GM12878 (cell line): ENCODE results near the gene RIPOR1. TPM values are rescaled to one million over a fixed set of nuclear protein-coding genes. Genes with fewer than 3 reads are reported as not detected.

ENCODE experiments used
- ATAC-seq: fragments of 200-7000 bp; cut with Tn5 transposase; 3 replicates; pipeline ENCODE4 v1.9.1; 2020; ENCODE audit warnings: mild to moderate bottlenecking, moderate library complexity
- BruUV-seq: library from RNA; stranded (reverse); fragments of 400-500 nt; replicated peaks from 2 replicates; lab custom pipeline; 2021; lab: Mats Ljungman, UMichigan
- CTCF ChIA-PET: fragments of 300-600 bp; sonication (Branson Sonifier 250); formaldehyde crosslinking; extraction: SDS; loops from one replicate; lab custom pipeline; 2021; ENCODE audit warnings: inconsistent platforms; lab: Yijun Ruan, JAX
- POLR2A ChIA-PET: fragments of 350-600 bp; formaldehyde crosslinking; extraction: SDS; loops from one replicate; lab custom pipeline; 2021; ENCODE audit warnings: inconsistent platforms; lab: Charles Lee
- RAD21 ChIA-PET: fragments of 300-600 bp; sonication (Branson Sonifier 250); formaldehyde crosslinking; loops from one replicate; lab custom pipeline; 2023; ENCODE audit warnings: antibody characterized with exemption; ENCODE audit not compliant: unreplicated experiment; lab: Charles Lee
- SMC1A ChIA-PET: fragments of 300-600 bp; sonication (Branson Sonifier 250); formaldehyde crosslinking; loops from one replicate; lab custom pipeline; 2023; ENCODE audit not compliant: unreplicated experiment, uncharacterized antibody; lab: Charles Lee
- DNase-seq: peaks from one replicate; pipeline ENCODE4 v3.0.0-alpha.2; 2011; ENCODE audit warnings: low read depth, low spot score
- FAIRE-seq: peaks from 3 replicates; lab custom pipeline; 2011; peaks lifted over from hg19 to GRCh38; lab: Jason Lieb, UNC
- H2AFZ ChIP-seq: 2 replicates; pipeline ENCODE4 v1.6.0; 2011; ENCODE audit warnings: low read depth, low read length, control low read depth; ENCODE audit not compliant: control insufficient read depth
- H3K27ac ChIP-seq: 2 replicates; pipeline ENCODE4 v1.5.1; 2011; ENCODE audit warnings: control low read depth; ENCODE audit not compliant: control insufficient read depth, insufficient read depth
- H3K27me3 ChIP-seq, 2 experiments: replicated peaks in 1 of 2; 2 replicates each; pipeline versions ENCODE4 v1.6.0 to v1.6.1; 2011; ENCODE audit warnings: low read length in 1 of 2; ENCODE audit not compliant: control insufficient read depth in 2 of 2, insufficient read depth in 2 of 2
- H3K36me3 ChIP-seq, 2 experiments: 2 replicates each; pipeline ENCODE4 v1.5.1; 2011; ENCODE audit warnings: low read length in 1 of 2; ENCODE audit not compliant: control insufficient read depth in 2 of 2, insufficient read depth in 2 of 2
- H3K4me1 ChIP-seq: 2 replicates; pipeline ENCODE4 v1.6.1; 2011; ENCODE audit warnings: mild to moderate bottlenecking, low read length, moderate library complexity, mixed read lengths; ENCODE audit not compliant: control insufficient read depth, insufficient read depth
- H3K4me2 ChIP-seq: 2 replicates; pipeline ENCODE4 v1.6.0; 2011; ENCODE audit warnings: control low read depth; ENCODE audit not compliant: control insufficient read depth, insufficient read depth
- H3K4me3 ChIP-seq: fragments of 200-600 bp; sonication (generic); 2 replicates; pipeline ENCODE4 v1.5.1; 2016
- H3K79me2 ChIP-seq: 2 replicates; pipeline ENCODE4 v1.6.0; 2011; ENCODE audit warnings: low read length; ENCODE audit not compliant: control insufficient read depth, insufficient read depth
- H3K9ac ChIP-seq: 2 replicates; pipeline ENCODE4 v1.8.0; 2011; ENCODE audit warnings: low read length, control low read depth, mixed read lengths; ENCODE audit not compliant: control insufficient read depth, insufficient read depth
- H3K9me3 ChIP-seq: replicated peaks from 3 replicates; pipeline ENCODE4 v1.5.1; 2011; ENCODE audit warnings: mild to moderate bottlenecking, low read length; ENCODE audit not compliant: control insufficient read depth, insufficient read depth
- H4K20me1 ChIP-seq: 2 replicates; pipeline ENCODE4 v1.6.0; 2011; ENCODE audit not compliant: control insufficient read depth, insufficient read depth
- CHD4 ChIP-seq: fragments of 200-600 bp; sonication (generic); IDR thresholded peaks from 2 replicates; pipeline ENCODE4 v1.6.1; 2016; ENCODE audit warnings: mild to moderate bottlenecking
- CREB1 ChIP-seq: IDR thresholded peaks from 2 replicates; pipeline ENCODE4 v1.6.1; 2012; ENCODE audit warnings: low read depth, mild to moderate bottlenecking, inconsistent platforms
- EED ChIP-seq: sonication (generic); IDR thresholded peaks from 2 replicates; pipeline ENCODE4 v1.6.1; 2016; ENCODE audit warnings: antibody characterized with exemption, low read depth
- FOXM1 ChIP-seq: IDR thresholded peaks from 2 replicates; pipeline ENCODE4 v1.6.1; 2012; ENCODE audit warnings: low read depth, mild to moderate bottlenecking, inconsistent platforms, low read length, moderate library complexity
- IKZF2 ChIP-seq, 2 experiments: fragments of 450-650 bp; IDR thresholded peaks; 2 replicates each; pipeline ENCODE4 v1.6.1; 2017; ENCODE audit warnings: mild to moderate bottlenecking in 2 of 2, moderate library complexity in 2 of 2
- IRF4 ChIP-seq: IDR thresholded peaks from 2 replicates; pipeline ENCODE4 v1.6.1; 2011; ENCODE audit warnings: low read depth, low read length
- JUND ChIP-seq: IDR thresholded peaks from 2 replicates; pipeline ENCODE4 v1.6.1; 2012; ENCODE audit warnings: low read depth, mild to moderate bottlenecking, low read length, improper control_type of control experiment, moderate library complexity
- MTA2 ChIP-seq: fragments of 450-650 bp; IDR thresholded peaks from 2 replicates; pipeline ENCODE4 v1.6.1; 2016; ENCODE audit warnings: low read depth, mild to moderate bottlenecking, moderate library complexity
- MYB ChIP-seq: fragments of 150-350 bp; IDR thresholded peaks from 2 replicates; pipeline ENCODE4 v1.6.1; 2014; ENCODE audit warnings: mild to moderate bottlenecking, low read depth, low read length, borderline replicate concordance
- POLR2AphosphoS5 ChIP-seq: IDR thresholded peaks from 2 replicates; pipeline ENCODE4 v1.6.1; 2011; ENCODE audit warnings: mild to moderate bottlenecking, low read length, inconsistent platforms
- RELA ChIP-seq: fragments of 450-650 bp; IDR thresholded peaks from 2 replicates; pipeline ENCODE4 v1.8.0; 2014; ENCODE audit warnings: borderline replicate concordance; ENCODE audit not compliant: partially characterized antibody
- SRF ChIP-seq, 2 experiments: IDR thresholded peaks; 2 replicates each; pipeline ENCODE4 v1.6.1; 2011; ENCODE audit warnings: low read depth in 2 of 2, low read length in 2 of 2, mild to moderate bottlenecking in 1 of 2, moderate library complexity in 1 of 2
- TAF1 ChIP-seq: IDR thresholded peaks from 2 replicates; pipeline ENCODE4 v1.6.1; 2011; ENCODE audit warnings: mild to moderate bottlenecking, low read depth, low read length, borderline replicate concordance
- YY1 ChIP-seq: IDR thresholded peaks from 2 replicates; pipeline ENCODE4 v1.6.1; 2011; ENCODE audit warnings: low read depth, mild to moderate bottlenecking, low read length
- ZNF384 ChIP-seq: IDR thresholded peaks from 2 replicates; pipeline ENCODE4 v1.6.1; 2012; ENCODE audit warnings: low read depth, mild to moderate bottlenecking, low read length, improper control_type of control experiment, borderline replicate concordance
- WGBS: methylation state at CpG from one replicate; pipeline ENCODE4 v1.1.6; 2016; ENCODE audit warnings: low lambda C conversion rate; ENCODE audit not compliant: insufficient replicate concordance, insufficient coverage; ENCODE audit errors: missing lambda C conversion rate; 5-methylcytosine and 5-hydroxymethylcytosine counted together
- in situ Hi-C: fragments of 300-500 bp; cut with MboI; formaldehyde crosslinking; loops from 9 replicates; pipeline ENCODE4 v1.14.3; 2018; ENCODE audit warnings: mixed read lengths
- intact Hi-C: fragments of 100-400 bp; cut with micrococcal nuclease; formaldehyde crosslinking; loops from one replicate; pipeline ENCODE4 v1.14.2; 2022; ENCODE audit not compliant: unreplicated experiment
- polyA plus RNA-seq, 11 experiments: library from polyadenylated mRNA; depleted of rRNA in 4 of 11; unstranded in 6 of 11; stranded (reverse) in 5 of 11; fragments of >200 nt; fragmentation: Nextera tagmentation in 4 of 11; fragmentation: Illumina TruSeq in 1 of 11; extraction: Ambion mirVana in 4 of 11; extraction: Trizol in 1 of 11; gene quantifications; 1 replicate in 1 of 11; 2 replicates in 10 of 11; pipeline versions ENCODE4 v1.2.1 to v1.2.3, GENCODE V29; 2011 to 2016; ENCODE audit warnings: inconsistent platforms in 2 of 11, missing spikeins in 2 of 11, low read depth in 1 of 11
- total RNA-seq, 4 experiments: library from RNA; depleted of rRNA in 3 of 4; stranded (reverse); fragments of >200 nt in 3 of 4; fragmentation: Illumina TruSeq in 1 of 4; extraction: Trizol in 1 of 4; gene quantifications; 2 replicates each; pipeline versions ENCODE4 v1.2.1 to v1.2.3, GENCODE V29; 2013 to 2021
- TF ChIP-seq, protein P1 (sequence below): fragments of 450-650 bp; IDR thresholded peaks from 2 replicates; pipeline ENCODE4 v1.6.1; 2017; ENCODE audit warnings: borderline replicate concordance
- TF ChIP-seq, protein P2 (sequence below), 3 experiments: IDR thresholded peaks in 2 of 3; conservative IDR thresholded peaks in 1 of 3; 2 replicates each; pipeline ENCODE4 v1.5.1; 2011; ENCODE audit warnings: low read depth in 3 of 3, low read length in 3 of 3, mild to moderate bottlenecking in 3 of 3, control low read depth in 2 of 3, moderate library complexity in 2 of 3, inconsistent platforms in 1 of 3, mixed read lengths in 1 of 3; ENCODE audit not compliant: control insufficient read depth in 2 of 3, insufficient read depth in 1 of 3; ENCODE audit errors: extremely low read depth in 1 of 3
- TF ChIP-seq, protein P3 (sequence below): fragments of 450-650 bp; IDR thresholded peaks from 2 replicates; pipeline ENCODE4 v1.6.1; 2016; ENCODE audit warnings: mild to moderate bottlenecking

The RIPOR1 gene
- total and polyA plus RNA-seq, 10 of the 15 experiments (the other 5 are each of a cell fraction or from before 2014, with no cell fraction given), result 0.13 to 28.5 (median 7.0) TPM

DNA sequence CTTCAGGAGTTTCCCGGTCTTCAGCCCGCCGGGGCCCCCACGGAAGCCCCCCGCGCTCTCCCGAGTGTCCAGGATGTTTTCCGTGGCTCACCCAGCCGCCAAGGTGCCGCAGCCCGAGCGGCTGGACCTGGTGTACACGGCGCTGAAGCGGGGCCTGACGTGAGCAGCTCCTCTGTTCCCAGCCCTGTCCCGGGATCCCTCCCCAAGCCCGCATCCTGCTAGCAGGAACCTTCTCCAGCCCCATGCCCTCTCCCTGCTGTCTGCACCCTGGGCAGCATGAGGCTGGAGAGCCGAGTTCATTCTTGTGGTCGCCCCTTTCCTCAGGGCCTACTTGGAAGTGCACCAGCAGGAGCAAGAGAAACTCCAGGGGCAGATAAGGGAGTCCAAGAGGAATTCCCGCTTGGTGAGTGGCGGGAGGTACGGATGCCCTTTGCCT, 10.1 kb downstream of the RIPOR1 start:
- peaks cover 0 to 2% of the 10 kb centered on the region in 2 experiments; a peak in 1 of 4 replicates for H3K27me3 ChIP-seq
- FAIRE-seq (no peak), DNase-seq (no peak), ATAC-seq (no peak)
- H3K9ac ChIP-seq, result peak overlapping the region; percentile 56; the same call in 1 of the 2 replicates
- in situ Hi-C loops, result no loop called here
- no peak overlapping the region for H2AFZ ChIP-seq
- no peaks in the 10 kb centered on the region for H3K9me3 ChIP-seq
- H3K4me2 ChIP-seq, result peak overlapping the region; percentile 86
- 81% methylated on average over 23 of the region's 23 CpGs for WGBS
- CTCF ChIA-PET, result interaction anchor here (1.1 to 11.3 kb wide), 2 partner anchors 17 to 268 kb away, joined by 3 to 131 read pairs; partner anchors contain the start of genes RANBP10 and TSNAXIP1
- H3K4me3 ChIP-seq, result peak overlapping the region; percentile 83; the same call in 1 of the 2 replicates
- no peak overlapping the region for H3K27ac ChIP-seq
- peaks cover 4% of the 10 kb centered on the region for H3K4me1 ChIP-seq
- intact Hi-C loops, result no loop called here
- RAD21 ChIA-PET, result no interaction called here
- peaks cover 3 to 11% of the 10 kb centered on the region in 2 experiments; a peak in 3 of 4 replicates for H3K36me3 ChIP-seq
- POLR2A ChIA-PET, result no interaction called here
- peaks cover 4% of the 10 kb centered on the region for H4K20me1 ChIP-seq
- BruUV-seq, result no TSS peak
- SMC1A ChIA-PET, result interaction anchor here (1.9 kb wide), 1 partner anchor 16 kb away, joined by 5 read pairs; no protein-coding TSS in a partner anchor
- H3K79me2 ChIP-seq, result no peaks in the 10 kb centered on the region
- TF ChIP-seq YY1 (no peak), SRF (IDR thresholded peaks at IDR 0.05; ENCODE audit: low read depth in 2 of 2, low read length in 2 of 2) (no peak), ZNF384 (no peak), MTA2 (no peak), RELA (no peak), CREB1 (no peak), POLR2AphosphoS5 (no peak), IKZF2 (IDR thresholded peaks at IDR 0.05) (no peak), MYB (no peak), TAF1 (no peak), EED (no peak), CHD4 (no peak), FOXM1 (no peak), IRF4 (no peak), JUND (no peak)
- TF ChIP-seq, protein P1, sequence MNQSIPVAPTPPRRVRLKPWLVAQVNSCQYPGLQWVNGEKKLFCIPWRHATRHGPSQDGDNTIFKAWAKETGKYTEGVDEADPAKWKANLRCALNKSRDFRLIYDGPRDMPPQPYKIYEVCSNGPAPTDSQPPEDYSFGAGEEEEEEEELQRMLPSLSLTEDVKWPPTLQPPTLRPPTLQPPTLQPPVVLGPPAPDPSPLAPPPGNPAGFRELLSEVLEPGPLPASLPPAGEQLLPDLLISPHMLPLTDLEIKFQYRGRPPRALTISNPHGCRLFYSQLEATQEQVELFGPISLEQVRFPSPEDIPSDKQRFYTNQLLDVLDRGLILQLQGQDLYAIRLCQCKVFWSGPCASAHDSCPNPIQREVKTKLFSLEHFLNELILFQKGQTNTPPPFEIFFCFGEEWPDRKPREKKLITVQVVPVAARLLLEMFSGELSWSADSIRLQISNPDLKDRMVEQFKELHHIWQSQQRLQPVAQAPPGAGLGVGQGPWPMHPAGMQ, result no peak
- TF ChIP-seq, protein P2, sequence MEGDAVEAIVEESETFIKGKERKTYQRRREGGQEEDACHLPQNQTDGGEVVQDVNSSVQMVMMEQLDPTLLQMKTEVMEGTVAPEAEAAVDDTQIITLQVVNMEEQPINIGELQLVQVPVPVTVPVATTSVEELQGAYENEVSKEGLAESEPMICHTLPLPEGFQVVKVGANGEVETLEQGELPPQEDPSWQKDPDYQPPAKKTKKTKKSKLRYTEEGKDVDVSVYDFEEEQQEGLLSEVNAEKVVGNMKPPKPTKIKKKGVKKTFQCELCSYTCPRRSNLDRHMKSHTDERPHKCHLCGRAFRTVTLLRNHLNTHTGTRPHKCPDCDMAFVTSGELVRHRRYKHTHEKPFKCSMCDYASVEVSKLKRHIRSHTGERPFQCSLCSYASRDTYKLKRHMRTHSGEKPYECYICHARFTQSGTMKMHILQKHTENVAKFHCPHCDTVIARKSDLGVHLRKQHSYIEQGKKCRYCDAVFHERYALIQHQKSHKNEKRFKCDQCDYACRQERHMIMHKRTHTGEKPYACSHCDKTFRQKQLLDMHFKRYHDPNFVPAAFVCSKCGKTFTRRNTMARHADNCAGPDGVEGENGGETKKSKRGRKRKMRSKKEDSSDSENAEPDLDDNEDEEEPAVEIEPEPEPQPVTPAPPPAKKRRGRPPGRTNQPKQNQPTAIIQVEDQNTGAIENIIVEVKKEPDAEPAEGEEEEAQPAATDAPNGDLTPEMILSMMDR (IDR thresholded peaks at IDR 0.05 in 2 of 3, conservative IDR thresholded peaks at IDR 0.05 in 1 of 3; ENCODE audit: control insufficient read depth in 2 of 3, extremely low read depth in 1 of 3, insufficient read depth in 1 of 3, low read depth in 3 of 3, low read length in 3 of 3), result no peak
- TF ChIP-seq, protein P3, sequence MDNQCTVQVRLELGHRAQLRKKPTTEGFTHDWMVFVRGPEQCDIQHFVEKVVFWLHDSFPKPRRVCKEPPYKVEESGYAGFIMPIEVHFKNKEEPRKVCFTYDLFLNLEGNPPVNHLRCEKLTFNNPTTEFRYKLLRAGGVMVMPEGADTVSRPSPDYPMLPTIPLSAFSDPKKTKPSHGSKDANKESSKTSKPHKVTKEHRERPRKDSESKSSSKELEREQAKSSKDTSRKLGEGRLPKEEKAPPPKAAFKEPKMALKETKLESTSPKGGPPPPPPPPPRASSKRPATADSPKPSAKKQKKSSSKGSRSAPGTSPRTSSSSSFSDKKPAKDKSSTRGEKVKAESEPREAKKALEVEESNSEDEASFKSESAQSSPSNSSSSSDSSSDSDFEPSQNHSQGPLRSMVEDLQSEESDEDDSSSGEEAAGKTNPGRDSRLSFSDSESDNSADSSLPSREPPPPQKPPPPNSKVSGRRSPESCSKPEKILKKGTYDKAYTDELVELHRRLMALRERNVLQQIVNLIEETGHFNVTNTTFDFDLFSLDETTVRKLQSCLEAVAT, result no peak
